ENCODE results near the gene TSPAN11. TPM values are rescaled to one million over a fixed set of nuclear protein-coding genes. Genes with fewer than 3 reads are reported as not detected.

Gene TSPAN11
- total and polyA plus RNA-seq, 12 donors = 0.30 to 6.2 (median 1.2) TPM

DNA sequence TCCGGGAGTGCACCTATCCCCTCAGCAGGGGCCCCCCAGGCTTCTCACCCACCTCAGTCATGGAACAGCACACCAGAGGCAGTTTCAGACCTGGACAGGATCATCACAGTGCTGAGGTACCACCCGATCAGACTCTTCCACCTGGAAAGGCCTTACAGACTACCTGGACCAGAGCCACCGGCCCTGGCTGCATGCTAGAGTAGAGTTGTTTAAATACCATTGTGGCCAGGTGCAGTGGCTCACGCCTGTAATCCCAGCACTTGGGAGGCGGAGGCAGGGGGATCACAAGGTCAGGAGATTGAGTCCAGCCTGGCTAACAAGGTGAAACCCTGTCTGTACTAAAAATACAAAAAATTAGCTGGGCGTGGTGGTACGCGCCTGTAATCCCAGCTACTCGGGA, 61.5 kb downstream of the TSPAN11 start:
- intact Hi-C loops (cut with DNase I) = loop anchor here (5.0 to 10.0 kb wide), 2 partner anchors 113 to 136 kb away; no protein-coding TSS in a partner anchor
- no peaks in the 10 kb centered on the region for H3K36me3 ChIP-seq (replicated peaks in 1 of 2)
- H3K27ac ChIP-seq = no peak overlapping the region
- TF ChIP-seq, protein P1, sequence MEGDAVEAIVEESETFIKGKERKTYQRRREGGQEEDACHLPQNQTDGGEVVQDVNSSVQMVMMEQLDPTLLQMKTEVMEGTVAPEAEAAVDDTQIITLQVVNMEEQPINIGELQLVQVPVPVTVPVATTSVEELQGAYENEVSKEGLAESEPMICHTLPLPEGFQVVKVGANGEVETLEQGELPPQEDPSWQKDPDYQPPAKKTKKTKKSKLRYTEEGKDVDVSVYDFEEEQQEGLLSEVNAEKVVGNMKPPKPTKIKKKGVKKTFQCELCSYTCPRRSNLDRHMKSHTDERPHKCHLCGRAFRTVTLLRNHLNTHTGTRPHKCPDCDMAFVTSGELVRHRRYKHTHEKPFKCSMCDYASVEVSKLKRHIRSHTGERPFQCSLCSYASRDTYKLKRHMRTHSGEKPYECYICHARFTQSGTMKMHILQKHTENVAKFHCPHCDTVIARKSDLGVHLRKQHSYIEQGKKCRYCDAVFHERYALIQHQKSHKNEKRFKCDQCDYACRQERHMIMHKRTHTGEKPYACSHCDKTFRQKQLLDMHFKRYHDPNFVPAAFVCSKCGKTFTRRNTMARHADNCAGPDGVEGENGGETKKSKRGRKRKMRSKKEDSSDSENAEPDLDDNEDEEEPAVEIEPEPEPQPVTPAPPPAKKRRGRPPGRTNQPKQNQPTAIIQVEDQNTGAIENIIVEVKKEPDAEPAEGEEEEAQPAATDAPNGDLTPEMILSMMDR (IDR thresholded peaks at IDR 0.05) = no peak
- TF ChIP-seq POLR2A (IDR thresholded peaks at IDR 0.05) = no peak
- no peaks in the 10 kb centered on the region for H3K9me3 ChIP-seq (replicated peaks in 1 of 3)
- H3K4me1 ChIP-seq (replicated peaks in 1 of 2) = no peaks in the 10 kb centered on the region
- 90 to 94% (median 91%) methylated on average over 7 to 9 of the region's 9 CpGs for WGBS, 4 donors
- no peak overlapping the region for H3K4me3 ChIP-seq
- no peaks in the 10 kb centered on the region for H3K27me3 ChIP-seq
- no peak for DNase-seq

DNA sequence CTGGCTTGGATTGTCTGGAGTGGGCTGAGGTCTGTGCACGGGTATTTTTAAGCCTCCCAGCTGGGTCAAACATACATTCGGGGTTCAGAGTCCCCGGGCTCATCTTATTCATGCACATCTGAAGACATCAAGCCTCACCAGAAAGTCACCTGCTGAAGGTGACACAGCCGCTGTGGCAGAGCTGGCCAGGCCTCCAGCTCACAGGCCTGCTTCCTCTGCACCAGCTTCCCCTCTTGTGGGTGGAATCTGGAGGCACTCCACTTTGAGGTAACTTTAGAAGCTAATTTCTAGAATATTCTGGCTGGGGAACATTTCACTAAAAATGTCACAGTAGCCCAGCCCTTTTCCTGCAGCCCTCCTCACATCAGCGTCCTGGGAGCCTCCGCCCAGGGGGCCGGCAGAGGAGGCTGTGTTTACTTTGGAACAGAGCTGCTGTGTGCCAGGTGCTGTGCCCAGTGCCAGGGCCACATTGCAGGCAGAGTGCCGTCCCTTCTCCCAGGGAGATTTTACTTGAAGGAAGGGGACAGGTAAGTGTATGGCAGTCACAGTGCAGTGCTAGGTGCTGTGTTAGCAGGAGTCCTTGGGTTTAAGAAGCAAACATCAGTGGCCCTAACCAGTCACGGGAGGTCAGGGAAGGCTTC, 62.2 kb downstream of the TSPAN11 start:
- Histone ChIP-seq H3K27me3 (no peaks in the 10 kb centered on the region), H3K36me3 (replicated peaks in 1 of 2) (no peaks in the 10 kb centered on the region), H3K4me3 (no peak overlapping the region), H3K9me3 (replicated peaks in 1 of 3) (no peaks in the 10 kb centered on the region), H3K4me1 (replicated peaks in 1 of 2) (no peaks in the 10 kb centered on the region), H3K27ac (no peak overlapping the region)
- 65 to 78% (median 70%) methylated on average over 7 to 9 of the region's 9 CpGs for whole genome bisulfite sequencing, 4 donors
- intact Hi-C loops (cut with DNase I) = loop anchor here (5.0 to 10.0 kb wide), 2 partner anchors 114 to 136 kb away; no protein-coding TSS in a partner anchor
- DNase-seq = no peak
- TF ChIP-seq, protein P1 (IDR thresholded peaks at IDR 0.05) = no peak
- no peak for TF ChIP-seq POLR2A (IDR thresholded peaks at IDR 0.05)

DNA sequence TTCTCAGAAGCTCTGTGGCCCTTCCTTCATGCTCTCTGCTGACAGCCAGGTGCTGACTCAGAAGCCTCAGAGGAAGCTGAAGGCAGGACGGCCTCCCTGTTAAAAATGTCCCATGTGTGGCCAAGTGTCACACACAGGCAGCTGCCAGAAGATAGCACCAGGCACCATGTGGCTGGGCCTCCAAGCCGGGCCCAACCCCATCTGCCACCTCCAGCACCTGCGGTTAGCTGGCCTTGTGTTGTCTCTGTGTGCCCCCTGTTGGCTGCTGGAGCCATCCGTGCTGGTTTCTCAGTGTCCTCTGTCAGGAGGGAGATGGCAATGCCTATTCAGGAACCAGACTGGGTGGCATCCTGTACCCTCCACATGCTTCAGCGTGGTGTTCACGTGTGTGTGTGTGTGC, 63.2 kb downstream of the TSPAN11 start:
- Histone ChIP-seq H3K36me3 (replicated peaks in 1 of 2) (no peaks in the 10 kb centered on the region), H3K27me3 (no peaks in the 10 kb centered on the region), H3K9me3 (replicated peaks in 1 of 3) (no peaks in the 10 kb centered on the region), H3K27ac (no peak overlapping the region), H3K4me3 (no peak overlapping the region), H3K4me1 (replicated peaks in 1 of 2) (no peaks in the 10 kb centered on the region)
- peak in 2 of 7 donors; percentile 8 to 53 for DNase-seq
- TF ChIP-seq POLR2A (IDR thresholded peaks at IDR 0.05) = no peak
- TF ChIP-seq, protein P1 (IDR thresholded peaks at IDR 0.05) = no peak
- WGBS, 4 donors = 40 to 56% (median 48%) methylated on average over 2 to 6 of the region's 6 CpGs
- intact Hi-C loops (cut with DNase I) = loop anchor here (5.0 to 10.0 kb wide), 2 partner anchors 115 to 137 kb away; no protein-coding TSS in a partner anchor

DNA sequence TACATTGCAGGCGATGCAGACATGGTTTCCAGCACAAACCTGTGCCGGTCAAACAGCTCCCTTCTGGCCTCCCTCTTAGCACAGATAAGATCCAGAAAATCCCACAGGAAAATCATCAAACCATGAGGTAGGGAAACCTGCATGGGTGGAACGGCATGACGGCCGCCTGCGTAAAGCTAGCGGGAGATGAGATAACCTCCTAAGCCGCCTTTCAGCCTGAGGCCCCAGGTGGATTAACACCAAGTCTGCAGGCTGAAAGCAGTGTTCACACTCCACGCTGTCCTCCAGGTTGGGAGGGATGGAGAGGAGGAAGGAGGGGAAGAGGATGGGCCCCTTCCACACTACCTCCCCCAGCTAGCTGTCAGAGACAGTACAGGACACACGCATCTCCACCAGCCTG, 63.8 kb downstream of the TSPAN11 start:
- WGBS, 4 donors = 63 to 94% (median 90%) methylated on average over 8 to 10 of the region's 10 CpGs
- Histone ChIP-seq H3K4me3 (no peak overlapping the region), H3K36me3 (replicated peaks in 1 of 2) (no peaks in the 10 kb centered on the region), H3K27ac (no peak overlapping the region), H3K9me3 (replicated peaks in 1 of 3) (no peaks in the 10 kb centered on the region), H3K4me1 (replicated peaks in 1 of 2) (no peaks in the 10 kb centered on the region), H3K27me3 (no peaks in the 10 kb centered on the region)
- intact Hi-C loops (cut with DNase I) = no loop called here
- TF ChIP-seq, protein P1 (IDR thresholded peaks at IDR 0.05) = no peak
- no peak for TF ChIP-seq POLR2A (IDR thresholded peaks at IDR 0.05)
- no peak for DNase-seq

All from adrenal gland (tissue), 12 donors.